Lung (tissue), 12 donors: ENCODE measurements around the gene TBC1D22A. TPM values are rescaled to one million over a fixed set of nuclear protein-coding genes. Genes with fewer than 3 reads are reported as not detected.

Experiments used
- ATAC-seq: fragments of 200-7000 bp; cut with Tn5 transposase; one replicate; pipeline ENCODE4 v1.9.1; 2020; ENCODE audit warnings: moderate number of reproducible peaks; ENCODE audit not compliant: insufficient read depth, low FRiP score
- DNase-seq, 3 donors: peaks; one replicate each; pipeline ENCODE4 v3.0.0-alpha.2; 2013 to 2017
- H3K27ac ChIP-seq, 2 donors: one replicate each; pipeline ENCODE4 v1.5.1; 2013; ENCODE audit warnings: mild to moderate bottlenecking in 2 of 2, moderate library complexity in 2 of 2, control low read depth in 1 of 2, inconsistent platforms in 1 of 2, low read depth in 1 of 2, low read length in 1 of 2
- H3K27me3 ChIP-seq, 3 donors: one replicate each; pipeline ENCODE4 v1.5.1; 2013; ENCODE audit warnings: low read length in 2 of 3; ENCODE audit not compliant: control insufficient read depth in 3 of 3, insufficient read depth in 3 of 3
- H3K36me3 ChIP-seq, 4 donors: one replicate each; pipeline ENCODE4 v1.5.1; 2013; ENCODE audit warnings: low read length in 4 of 4, mild to moderate bottlenecking in 1 of 4, moderate library complexity in 1 of 4; ENCODE audit not compliant: control insufficient read depth in 4 of 4, insufficient read depth in 4 of 4
- H3K4me1 ChIP-seq, 5 donors: one replicate each; pipeline ENCODE4 v1.5.1; 2013; ENCODE audit warnings: low read length in 5 of 5, mild to moderate bottlenecking in 2 of 5, moderate library complexity in 1 of 5; ENCODE audit not compliant: control insufficient read depth in 5 of 5, insufficient read depth in 5 of 5
- H3K4me3 ChIP-seq: one replicate; pipeline ENCODE4 v1.5.1; 2013; ENCODE audit warnings: mild to moderate bottlenecking, control low read depth, moderate library complexity
- H3K9ac ChIP-seq, 2 donors: one replicate each; pipeline ENCODE4 v1.5.1; 2013; ENCODE audit warnings: low read length in 2 of 2, control low read depth in 1 of 2; ENCODE audit not compliant: insufficient read depth in 1 of 2
- H3K9me3 ChIP-seq, 4 donors: one replicate each; pipeline ENCODE4 v1.5.1; 2013; ENCODE audit warnings: low read length in 3 of 4, mild to moderate bottlenecking in 1 of 4, moderate library complexity in 1 of 4; ENCODE audit not compliant: control insufficient read depth in 4 of 4, insufficient read depth in 3 of 4
- WGBS, 2 donors: extraction: QIAGEN DNeasy Blood & Tissue Kit; methylation state at CpG; one replicate each; pipeline ENCODE4 v1.1.7; 2013; 5-methylcytosine and 5-hydroxymethylcytosine counted together
- polyA plus RNA-seq, 2 donors: library from polyadenylated mRNA; stranded (reverse); fragments of 200-250 nt; gene quantifications; one replicate each; pipeline ENCODE4 v1.2.1, GENCODE V29; 2013
- total RNA-seq, 2 donors: library from RNA; depleted of rRNA in 1 of 2; stranded (reverse); fragments of >200 nt in 1 of 2; gene quantifications; one replicate each; pipeline ENCODE4 v1.2.1, GENCODE V29; 2014 to 2021
- TF ChIP-seq, protein P1 (sequence below): IDR thresholded peaks from 2 replicates; pipeline ENCODE4 v1.5.1; 2012; ENCODE audit warnings: mild to moderate bottlenecking; ENCODE audit errors: control extremely low read depth, extremely low read depth
- donor health status: control.
- donor health status: control.
- donor health status: Bipolar disorder and iron deficiency.
- donor health status: healthy.
- donor health status: DM: yes; HTN: yes; CAD: no.

The TBC1D22A gene
- total and polyA plus RNA-seq, 4 donors = 20.2 to 38.4 (median 21.0) TPM

DNA sequence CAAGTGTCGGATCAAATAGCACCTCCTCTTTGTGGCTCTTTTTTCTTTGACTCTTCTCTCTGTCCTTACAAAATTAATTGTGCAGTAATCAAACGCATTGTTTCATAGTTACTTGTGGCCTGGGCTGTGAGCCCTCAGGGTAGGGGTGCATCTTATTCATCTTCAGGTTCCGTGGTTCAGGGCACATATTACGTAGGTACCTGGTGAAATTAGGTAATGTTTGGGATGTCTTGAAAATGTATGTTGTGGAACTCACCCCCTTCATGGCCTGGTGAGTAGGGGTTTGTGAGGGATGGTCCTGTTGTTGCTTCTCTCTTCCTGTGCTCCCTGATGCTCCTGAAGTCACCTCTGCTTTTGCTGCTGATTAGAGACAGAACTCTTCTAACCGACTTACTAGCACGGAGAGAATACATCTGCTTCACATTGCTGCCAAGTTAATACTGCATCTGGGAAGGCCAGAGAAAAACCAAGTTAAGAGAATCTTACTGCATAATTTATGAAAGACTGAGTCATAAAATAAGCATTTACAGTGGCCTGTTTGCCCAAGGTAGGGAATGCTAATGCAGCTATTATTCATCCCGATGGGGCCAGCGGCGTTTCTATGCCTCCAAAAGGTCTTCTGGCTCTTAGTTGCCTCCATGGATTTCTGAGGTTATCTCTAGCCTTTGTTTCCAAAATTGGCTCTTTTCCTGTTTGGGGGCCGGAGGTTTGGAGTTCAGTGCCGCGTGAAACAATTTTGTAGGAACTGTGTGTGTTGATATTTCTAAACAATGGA lies 66.9 kb downstream of the TBC1D22A start:
- Histone ChIP-seq H3K4me3 (no peak overlapping the region), H3K4me1 (peaks cover 0 to 26% (median 16%) of the 10 kb centered on the region in 5 donors), H3K27me3 (no peaks in the 10 kb centered on the region), H3K9ac (peak overlapping the region in 1 of 2 donors; percentile 30), H3K27ac (no peak overlapping the region), H3K36me3 (peaks cover 0 to 2% (median 0%) of the 10 kb centered on the region in 4 donors), H3K9me3 (no peaks in the 10 kb centered on the region)
- ATAC-seq = no peak
- peak in 2 of 3 donors; percentile 70 to 89 for DNase-seq
- TF ChIP-seq, protein P1, sequence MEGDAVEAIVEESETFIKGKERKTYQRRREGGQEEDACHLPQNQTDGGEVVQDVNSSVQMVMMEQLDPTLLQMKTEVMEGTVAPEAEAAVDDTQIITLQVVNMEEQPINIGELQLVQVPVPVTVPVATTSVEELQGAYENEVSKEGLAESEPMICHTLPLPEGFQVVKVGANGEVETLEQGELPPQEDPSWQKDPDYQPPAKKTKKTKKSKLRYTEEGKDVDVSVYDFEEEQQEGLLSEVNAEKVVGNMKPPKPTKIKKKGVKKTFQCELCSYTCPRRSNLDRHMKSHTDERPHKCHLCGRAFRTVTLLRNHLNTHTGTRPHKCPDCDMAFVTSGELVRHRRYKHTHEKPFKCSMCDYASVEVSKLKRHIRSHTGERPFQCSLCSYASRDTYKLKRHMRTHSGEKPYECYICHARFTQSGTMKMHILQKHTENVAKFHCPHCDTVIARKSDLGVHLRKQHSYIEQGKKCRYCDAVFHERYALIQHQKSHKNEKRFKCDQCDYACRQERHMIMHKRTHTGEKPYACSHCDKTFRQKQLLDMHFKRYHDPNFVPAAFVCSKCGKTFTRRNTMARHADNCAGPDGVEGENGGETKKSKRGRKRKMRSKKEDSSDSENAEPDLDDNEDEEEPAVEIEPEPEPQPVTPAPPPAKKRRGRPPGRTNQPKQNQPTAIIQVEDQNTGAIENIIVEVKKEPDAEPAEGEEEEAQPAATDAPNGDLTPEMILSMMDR = no peak
- WGBS, 2 donors = 73 to 80% methylated on average over 12 of the region's 12 CpGs

DNA sequence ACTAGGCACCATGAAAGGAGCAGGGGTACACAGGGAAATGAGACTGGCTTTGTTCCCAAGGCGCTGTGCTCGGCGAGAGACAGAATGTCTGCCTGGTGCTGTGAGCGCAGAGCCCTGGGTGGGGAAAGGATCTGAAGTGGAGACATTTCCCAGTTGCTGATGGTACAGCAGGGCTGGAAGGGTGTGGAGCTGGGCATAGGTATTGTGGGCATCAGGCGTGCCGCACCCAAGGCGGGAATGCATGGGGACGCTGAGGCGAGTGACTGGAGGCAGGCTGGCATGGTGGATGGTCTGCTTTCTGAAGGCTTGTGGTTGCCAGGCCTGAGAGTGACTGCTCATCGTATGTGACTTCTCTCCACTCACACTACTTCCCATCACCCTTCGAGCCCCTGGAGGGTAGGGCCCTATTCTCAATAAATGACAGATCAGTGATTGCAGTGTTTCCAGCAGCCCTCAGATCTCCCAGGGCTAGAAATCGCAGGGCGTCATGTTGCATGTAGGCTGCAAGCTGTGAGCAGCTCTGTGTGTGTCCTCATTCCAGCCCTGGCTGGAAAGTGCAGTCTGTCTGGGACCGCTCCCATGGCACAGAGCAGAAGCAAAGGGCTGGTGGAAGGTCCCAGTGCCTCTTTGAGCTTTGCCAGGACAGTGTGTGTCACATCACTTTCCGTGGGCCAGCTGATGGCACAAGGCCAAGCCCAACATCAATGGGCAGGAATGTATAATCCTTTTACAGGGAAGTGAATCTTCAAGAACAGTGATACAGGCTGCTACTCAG lies 67.7 kb downstream of the TBC1D22A start:
- no peak for ATAC-seq
- DNase-seq = peak; percentile 39 to 69 (median 52)
- no peak overlapping the region for H3K4me3 ChIP-seq
- H3K9ac ChIP-seq = peak overlapping the region in 1 of 2 donors; percentile 30
- TF ChIP-seq, protein P1 = no peak
- H3K27me3 ChIP-seq = no peaks in the 10 kb centered on the region
- H3K9me3 ChIP-seq = no peaks in the 10 kb centered on the region
- H3K4me1 ChIP-seq = peaks cover 0 to 26% (median 15%) of the 10 kb centered on the region in 5 donors
- 68 to 82% methylated on average over 15 of the region's 15 CpGs for WGBS, 2 donors
- H3K27ac ChIP-seq = peak overlapping the region in 1 of 2 donors; percentile 49
- H3K36me3 ChIP-seq = peaks cover 0 to 1% (median 0%) of the 10 kb centered on the region in 4 donors

DNA sequence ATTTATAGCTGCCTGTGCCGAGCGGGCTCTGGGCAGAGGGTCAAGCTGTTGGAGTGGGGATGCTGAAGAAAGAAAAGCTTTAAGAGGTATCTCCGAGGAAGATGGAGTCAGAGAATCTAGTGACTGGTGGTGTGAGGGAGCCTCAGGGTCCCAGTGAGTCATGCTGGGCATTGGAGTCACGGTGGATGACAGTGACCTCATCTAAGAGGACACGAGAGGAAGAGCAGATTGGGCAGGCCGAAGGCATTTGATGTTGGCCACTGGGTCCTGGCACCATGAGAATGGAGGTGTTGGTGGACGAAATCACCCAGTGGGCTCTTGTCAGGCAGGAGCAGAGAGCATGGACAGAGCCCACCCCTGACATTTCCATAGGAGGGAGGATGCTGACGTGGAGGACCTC lies 68.4 kb downstream of the TBC1D22A start:
- no peak for ATAC-seq
- WGBS, 2 donors = 92 to 94% methylated on average over 8 of the region's 8 CpGs
- peaks cover 0 to 26% (median 15%) of the 10 kb centered on the region in 5 donors for H3K4me1 ChIP-seq
- no peak overlapping the region for H3K4me3 ChIP-seq
- no peak overlapping the region for H3K9ac ChIP-seq
- H3K27me3 ChIP-seq = no peaks in the 10 kb centered on the region
- DNase-seq = no peak
- H3K9me3 ChIP-seq = peaks cover 0 to 4% (median under 1%) of the 10 kb centered on the region in 4 donors
- TF ChIP-seq, protein P1 = no peak
- H3K27ac ChIP-seq = no peak overlapping the region
- H3K36me3 ChIP-seq = peaks cover 0 to 1% (median 0%) of the 10 kb centered on the region in 4 donors
